Measurements from ENCODE around the gene ROCK2.

DNA sequence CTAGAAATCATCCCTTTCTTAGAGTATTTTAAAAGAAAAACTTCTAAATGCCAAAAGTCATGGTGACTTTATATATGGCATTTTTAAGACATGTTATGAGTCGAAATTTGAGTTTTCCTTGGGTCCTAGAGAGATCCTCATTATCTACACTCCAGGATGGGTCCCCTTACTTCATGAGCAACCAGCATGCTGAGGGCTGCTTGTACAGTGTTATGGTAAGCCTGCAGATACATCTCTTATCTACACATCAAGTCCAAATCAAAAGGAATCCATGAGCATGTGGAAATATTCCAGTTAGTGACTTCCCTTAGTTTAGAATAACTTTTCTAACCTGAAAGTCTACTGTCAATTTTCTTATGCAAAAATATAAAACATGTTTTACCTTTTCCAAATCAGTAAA, 130.5 kb downstream of the ROCK2 start:
- TF ChIP-seq, protein P1, sequence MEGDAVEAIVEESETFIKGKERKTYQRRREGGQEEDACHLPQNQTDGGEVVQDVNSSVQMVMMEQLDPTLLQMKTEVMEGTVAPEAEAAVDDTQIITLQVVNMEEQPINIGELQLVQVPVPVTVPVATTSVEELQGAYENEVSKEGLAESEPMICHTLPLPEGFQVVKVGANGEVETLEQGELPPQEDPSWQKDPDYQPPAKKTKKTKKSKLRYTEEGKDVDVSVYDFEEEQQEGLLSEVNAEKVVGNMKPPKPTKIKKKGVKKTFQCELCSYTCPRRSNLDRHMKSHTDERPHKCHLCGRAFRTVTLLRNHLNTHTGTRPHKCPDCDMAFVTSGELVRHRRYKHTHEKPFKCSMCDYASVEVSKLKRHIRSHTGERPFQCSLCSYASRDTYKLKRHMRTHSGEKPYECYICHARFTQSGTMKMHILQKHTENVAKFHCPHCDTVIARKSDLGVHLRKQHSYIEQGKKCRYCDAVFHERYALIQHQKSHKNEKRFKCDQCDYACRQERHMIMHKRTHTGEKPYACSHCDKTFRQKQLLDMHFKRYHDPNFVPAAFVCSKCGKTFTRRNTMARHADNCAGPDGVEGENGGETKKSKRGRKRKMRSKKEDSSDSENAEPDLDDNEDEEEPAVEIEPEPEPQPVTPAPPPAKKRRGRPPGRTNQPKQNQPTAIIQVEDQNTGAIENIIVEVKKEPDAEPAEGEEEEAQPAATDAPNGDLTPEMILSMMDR (IDR thresholded peaks at IDR 0.05), result no peak
- TF ChIP-seq EZH2phosphoT487 (IDR thresholded peaks at IDR 0.05), result no peak
- no peak for TF ChIP-seq EZH2 (IDR thresholded peaks at IDR 0.05)

Data from neural progenitor cell (in vitro differentiated cells).